Esophagus muscularis mucosa (tissue), 4 donors: ENCODE measurements around the gene TRAPPC4. TPM values are rescaled to one million over a fixed set of nuclear protein-coding genes. Genes with fewer than 3 reads are reported as not detected.

Experiments
- DNase-seq: peaks from one replicate; pipeline ENCODE4 v3.0.0-alpha.2; 2017; ENCODE audit errors: extremely low spot score
- H3K27ac ChIP-seq, 4 donors: fragments of 200-600 bp; sonication (generic); replicated peaks in 1 of 4; 1 replicate in 3 of 4; 2 replicates in 1 of 4; pipeline ENCODE4 v1.5.1; 2016 to 2019; ENCODE audit warnings: mild to moderate bottlenecking in 1 of 4
- H3K27me3 ChIP-seq, 4 donors: fragments of 200-600 bp; sonication (generic); one replicate each; pipeline versions ENCODE4 v1.5.1 to v1.6.0; 2016 to 2019
- H3K36me3 ChIP-seq, 4 donors: fragments of 200-600 bp; sonication (generic); one replicate each; pipeline ENCODE4 v1.5.1; 2016 to 2019
- H3K4me1 ChIP-seq, 4 donors: fragments of 200-600 bp; sonication (generic); one replicate each; pipeline ENCODE4 v1.5.1; 2016 to 2019
- H3K4me3 ChIP-seq, 4 donors: fragments of 200-600 bp; sonication (generic); 1 replicate in 2 of 4; 2 replicates in 2 of 4; pipeline ENCODE4 v1.5.1; 2016 to 2019; ENCODE audit warnings: mild to moderate bottlenecking in 4 of 4, moderate library complexity in 1 of 4
- H3K9me3 ChIP-seq, 4 donors: fragments of 200-600 bp; sonication (generic); 1 replicate in 3 of 4; 2 replicates in 1 of 4; pipeline ENCODE4 v1.5.1; 2016 to 2019
- CTCF ChIP-seq, 3 experiments: fragments of 200-600 bp in 2 of 3; fragments of 450-650 bp in 1 of 3; sonication (generic) in 2 of 3; IDR thresholded peaks; one replicate each; pipeline ENCODE4 v1.5.1; 2017 to 2019; ENCODE audit warnings: antibody characterized with exemption in 3 of 3, mild to moderate bottlenecking in 2 of 3, moderate library complexity in 1 of 3
- EP300 ChIP-seq: sonication (generic); formaldehyde crosslinking; IDR thresholded peaks from one replicate; pipeline ENCODE4 v1.6.1; 2017; ENCODE audit warnings: antibody characterized with exemption
- POLR2A ChIP-seq: fragments of 450-650 bp; IDR thresholded peaks from one replicate; pipeline ENCODE4 v1.6.1; 2017; ENCODE audit warnings: antibody characterized with exemption, moderate library complexity, mild to moderate bottlenecking, low read depth
- POLR2AphosphoS5 ChIP-seq, 2 donors: sonication (generic); formaldehyde crosslinking; IDR thresholded peaks; one replicate each; pipeline ENCODE4 v1.6.1; 2017; ENCODE audit warnings: antibody characterized with exemption in 2 of 2
- WGBS: methylation state at CpG from one replicate; pipeline ENCODE4 v1.1.5; 2018; 5-methylcytosine and 5-hydroxymethylcytosine counted together
- intact Hi-C: fragments of 100-400 bp; cut with DNase I; formaldehyde crosslinking; loops from one replicate; pipeline ENCODE4 v1.15.1; 2023
- total RNA-seq, 4 donors: library from RNA; depleted of rRNA; stranded (reverse); fragments of >200 nt; gene quantifications; one replicate each; pipeline versions ENCODE4 v1.1.0 to v1.2.1, GENCODE V29; 2016

TRAPPC4 gene
- total RNA-seq, 4 donors from 2014 or later: 38.2 to 47.2 (median 42.4) TPM

DNA sequence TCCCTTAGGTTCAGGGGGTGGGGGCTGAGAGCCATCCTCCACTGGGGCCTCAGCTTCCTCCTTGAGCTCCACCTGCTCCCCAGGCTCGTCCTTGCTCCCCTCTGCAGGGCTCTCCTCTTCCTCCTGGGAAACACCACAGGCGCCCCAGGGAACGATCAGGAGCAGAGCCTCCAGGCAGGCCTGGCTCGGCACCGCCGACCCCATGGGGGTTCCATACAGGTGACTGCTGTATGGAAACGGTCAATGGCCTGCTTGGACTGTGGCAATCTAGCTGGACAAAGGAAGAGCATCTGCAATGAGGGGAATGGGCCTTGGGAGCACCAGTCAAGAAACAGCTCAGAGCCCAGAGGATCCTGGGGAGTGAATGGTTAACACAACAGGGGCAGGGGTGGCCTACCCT is 30.5 kb downstream of the TRAPPC4 start:
- Histone ChIP-seq H3K9me3 (no peaks in the 10 kb centered on the region), H3K4me3 (no peak overlapping the region), H3K4me1 (no peaks in the 10 kb centered on the region), H3K27me3 (no peaks in the 10 kb centered on the region), H3K36me3 (peaks cover 72 to 98% (median 95%) of the 10 kb centered on the region in 4 donors), H3K27ac (no peak overlapping the region)
- TF ChIP-seq EP300: no peak
- no peak for TF ChIP-seq CTCF (IDR thresholded peaks at IDR 0.05)
- TF ChIP-seq POLR2AphosphoS5 (IDR thresholded peaks at IDR 0.05): no peak
- no peak for TF ChIP-seq POLR2A
- no peak for DNase-seq
- WGBS: 97% methylated on average over 4 of the region's 7 CpGs
- intact Hi-C loops: no loop called here

DNA sequence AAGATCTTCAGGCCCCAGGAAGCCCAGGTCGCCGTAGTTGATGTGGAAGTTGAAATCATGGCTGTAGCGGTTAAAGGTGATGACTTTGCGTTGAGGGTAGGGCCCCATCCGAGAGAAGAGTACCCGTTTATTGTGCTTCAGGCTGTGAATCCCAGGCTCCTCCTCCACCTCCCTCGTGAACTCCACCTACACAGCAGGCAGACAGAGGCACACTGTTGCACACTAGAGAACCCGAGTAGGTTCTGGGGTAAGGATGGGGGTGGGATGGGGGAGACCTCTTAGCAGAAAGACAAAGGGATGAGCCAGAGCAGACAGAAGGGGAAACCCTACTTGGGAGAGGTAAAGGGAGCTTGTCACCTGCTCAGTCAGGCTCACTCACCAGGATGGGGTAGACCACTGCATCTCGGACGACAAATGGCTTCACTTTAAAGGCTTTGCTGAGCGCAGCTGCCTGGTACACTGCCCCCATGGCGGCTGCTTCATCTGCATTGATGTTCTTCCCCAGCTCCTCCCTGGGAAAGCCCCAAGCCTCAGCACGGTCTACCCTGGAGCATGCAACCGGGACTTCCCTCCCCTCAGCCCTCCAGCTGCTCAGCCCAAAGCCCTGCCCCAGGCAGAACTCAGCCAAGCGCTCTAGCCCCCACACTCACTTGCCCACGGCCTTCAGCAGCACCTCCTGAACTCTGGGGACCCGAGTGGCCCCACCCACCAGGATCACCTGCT is 33.0 kb downstream of the TRAPPC4 start:
- H3K27me3 ChIP-seq: no peaks in the 10 kb centered on the region
- peaks cover 7 to 20% (median 15%) of the 10 kb centered on the region in 4 donors for H3K4me1 ChIP-seq
- WGBS: 89% methylated on average over 15 of the region's 17 CpGs
- TF ChIP-seq POLR2A: no peak
- TF ChIP-seq POLR2AphosphoS5 (IDR thresholded peaks at IDR 0.05): no peak
- TF ChIP-seq EP300: no peak
- TF ChIP-seq CTCF (IDR thresholded peaks at IDR 0.05): no peak
- intact Hi-C loops: no loop called here
- no peaks in the 10 kb centered on the region for H3K9me3 ChIP-seq
- H3K36me3 ChIP-seq: peaks cover 72 to 89% (median 86%) of the 10 kb centered on the region in 4 donors
- DNase-seq: no peak
- no peak overlapping the region for H3K27ac ChIP-seq
- H3K4me3 ChIP-seq: no peak overlapping the region

DNA sequence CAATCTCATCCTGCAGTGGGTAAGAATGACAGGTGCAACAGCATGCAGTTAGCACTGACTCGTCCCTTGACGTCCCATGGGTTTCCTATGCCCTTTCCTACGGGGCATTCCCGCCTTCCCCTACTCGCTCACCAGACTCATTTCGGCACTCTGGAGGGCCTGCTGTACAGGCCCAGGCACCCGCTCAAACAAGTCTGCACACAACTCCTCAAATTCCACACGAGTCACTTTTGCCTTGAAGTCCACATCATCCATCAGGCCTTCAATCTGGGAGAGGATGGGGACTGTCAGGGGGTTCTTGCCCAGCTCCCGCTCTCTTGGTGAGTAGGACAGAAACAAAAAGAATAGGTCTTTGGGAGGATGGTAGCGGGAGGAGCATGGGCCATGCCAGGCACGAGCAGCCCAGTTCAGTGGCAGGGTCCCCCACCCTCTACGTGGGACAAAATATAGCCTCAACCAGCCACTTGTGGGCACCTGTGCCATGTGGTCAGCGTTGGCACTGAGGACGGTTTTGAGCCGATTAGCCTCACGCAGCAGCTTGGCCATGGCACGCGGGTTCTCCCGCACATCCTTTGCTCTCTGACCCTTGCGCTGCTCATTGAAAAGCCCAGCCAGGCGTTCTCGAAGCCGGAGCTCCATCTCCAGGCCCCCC is 33.7 kb downstream of the TRAPPC4 start:
- intact Hi-C loops: no loop called here
- 92% methylated on average over 21 of the region's 23 CpGs for WGBS
- Histone ChIP-seq H3K36me3 (peaks cover 67 to 82% (median 80%) of the 10 kb centered on the region in 4 donors), H3K27me3 (no peaks in the 10 kb centered on the region), H3K27ac (no peak overlapping the region), H3K9me3 (no peaks in the 10 kb centered on the region), H3K4me1 (peaks cover 7 to 20% (median 15%) of the 10 kb centered on the region in 4 donors), H3K4me3 (no peak overlapping the region)
- TF ChIP-seq CTCF (IDR thresholded peaks at IDR 0.05): no peak
- no peak for TF ChIP-seq EP300
- TF ChIP-seq POLR2A: no peak
- TF ChIP-seq POLR2AphosphoS5 (IDR thresholded peaks at IDR 0.05): no peak
- no peak for DNase-seq

GRCh38 chr11:119054418-119054817 is 35.9 kb downstream of the TRAPPC4 start:
- intact Hi-C loops: no loop called here
- no peak for DNase-seq
- no peaks in the 10 kb centered on the region for H3K9me3 ChIP-seq
- H3K27me3 ChIP-seq: no peaks in the 10 kb centered on the region
- H3K27ac ChIP-seq: no peak overlapping the region
- H3K4me1 ChIP-seq: peaks cover 13 to 30% (median 25%) of the 10 kb centered on the region in 4 donors
- WGBS: 94% methylated on average over 8 of the region's 10 CpGs
- H3K36me3 ChIP-seq: peaks cover 46 to 60% (median 58%) of the 10 kb centered on the region in 4 donors
- TF ChIP-seq EP300 (no peak), POLR2A (no peak), POLR2AphosphoS5 (IDR thresholded peaks at IDR 0.05) (no peak), CTCF (IDR thresholded peaks at IDR 0.05) (no peak)
- no peak overlapping the region for H3K4me3 ChIP-seq
